ENCODE data around the gene MIF. TPM values are rescaled to one million over a fixed set of nuclear protein-coding genes. Genes with fewer than 3 reads are reported as not detected.

Gene MIF
- total RNA-seq: 210 and 212 TPM in 2 replicates

DNA sequence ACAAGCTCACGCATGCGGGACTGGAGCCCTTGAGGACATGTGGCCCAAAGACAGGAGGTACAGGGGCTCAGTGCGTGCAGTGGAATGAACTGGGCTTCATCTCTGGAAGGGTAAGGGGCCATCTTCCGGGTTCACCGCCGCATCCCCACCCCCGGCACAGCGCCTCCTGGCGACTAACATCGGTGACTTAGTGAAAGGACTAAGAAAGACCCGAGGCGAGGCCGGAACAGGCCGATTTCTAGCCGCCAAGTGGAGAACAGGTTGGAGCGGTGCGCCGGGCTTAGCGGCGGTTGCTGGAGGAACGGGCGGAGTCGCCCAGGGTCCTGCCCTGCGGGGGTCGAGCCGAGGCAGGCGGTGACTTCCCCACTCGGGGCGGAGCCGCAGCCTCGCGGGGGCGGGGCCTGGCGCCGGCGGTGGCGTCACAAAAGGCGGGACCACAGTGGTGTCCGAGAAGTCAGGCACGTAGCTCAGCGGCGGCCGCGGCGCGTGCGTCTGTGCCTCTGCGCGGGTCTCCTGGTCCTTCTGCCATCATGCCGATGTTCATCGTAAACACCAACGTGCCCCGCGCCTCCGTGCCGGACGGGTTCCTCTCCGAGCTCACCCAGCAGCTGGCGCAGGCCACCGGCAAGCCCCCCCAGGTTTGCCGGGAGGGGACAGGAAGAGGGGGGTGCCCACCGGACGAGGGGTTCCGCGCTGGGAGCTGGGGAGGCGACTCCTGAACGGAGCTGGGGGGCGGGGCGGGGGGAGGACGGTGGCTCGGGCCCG is at the start of gene MIF:
MIF (plus strand) TSS at position 439 of the 765 bp plus-strand sequence; CDS start at position 531, 92 bp downstream.

GRCh38 chr22:23857606-23858483 is 36.3 kb upstream of the MIF start, which contains the start of gene SLC2A11:
SLC2A11 (plus strand) TSS chr22:23857875; CDS start chr22:23858000, 125 bp downstream.

Other genes starting within 250 kb of the MIF start
- not detected in 2 replicates for gene RGL4, start 203.4 kb upstream of the MIF start, total RNA-seq
- 1.7 and 2.9 TPM in 2 replicates for gene ZNF70, start 143.3 kb upstream of the MIF start, total RNA-seq
- gene VPREB3, start 140.0 kb upstream of the MIF start, total RNA-seq: not detected in 2 replicates
- not detected in 2 replicates for gene C22orf15, start 131.4 kb upstream of the MIF start, total RNA-seq
- 10.6 and 29.6 TPM in 2 replicates for gene CHCHD10, start 126.4 kb upstream of the MIF start, total RNA-seq
- 0.34 and 0.93 TPM in 2 replicates for gene MMP11, start 121.5 kb upstream of the MIF start, total RNA-seq
- 30.4 and 39.5 TPM in 2 replicates for gene SMARCB1, start 107.4 kb upstream of the MIF start, total RNA-seq
- under 0.01 and 0.07 TPM in 2 replicates for gene DERL3, start 55.4 kb upstream of the MIF start, total RNA-seq
- gene SLC2A11, start 36.5 kb upstream of the MIF start, total RNA-seq: 6.2 and 10.0 TPM in 2 replicates
- gene GSTT2B, start 66.8 kb downstream of the MIF start, total RNA-seq: 0.21 and 0.34 TPM in 2 replicates
- gene DDTL, start 72.5 kb downstream of the MIF start, total RNA-seq: 0.28 and 1.7 TPM in 2 replicates
- 53.7 and 68.4 TPM in 2 replicates for gene DDT, start 80.1 kb downstream of the MIF start, total RNA-seq
- gene GSTT2, start 85.8 kb downstream of the MIF start, total RNA-seq: not detected in 2 replicates
- gene GSTT4, start 111.1 kb downstream of the MIF start, total RNA-seq: not detected in 2 replicates
- gene CABIN1, start 116.9 kb downstream of the MIF start, total RNA-seq: 21.2 and 54.3 TPM in 2 replicates

Measured in nasal cavity respiratory epithelium epithelial cell of viscerocranial mucosa (primary cell).